Measurements from ENCODE around the gene SRCAP. TPM values are rescaled to one million over a fixed set of nuclear protein-coding genes. Genes with fewer than 3 reads are reported as not detected.

The SRCAP gene
- total and polyA plus RNA-seq, 2 of the 8 experiments (the other 6 are each of a cell fraction or from before 2014, with no cell fraction given), result 5.5 to 54.3 TPM

DNA sequence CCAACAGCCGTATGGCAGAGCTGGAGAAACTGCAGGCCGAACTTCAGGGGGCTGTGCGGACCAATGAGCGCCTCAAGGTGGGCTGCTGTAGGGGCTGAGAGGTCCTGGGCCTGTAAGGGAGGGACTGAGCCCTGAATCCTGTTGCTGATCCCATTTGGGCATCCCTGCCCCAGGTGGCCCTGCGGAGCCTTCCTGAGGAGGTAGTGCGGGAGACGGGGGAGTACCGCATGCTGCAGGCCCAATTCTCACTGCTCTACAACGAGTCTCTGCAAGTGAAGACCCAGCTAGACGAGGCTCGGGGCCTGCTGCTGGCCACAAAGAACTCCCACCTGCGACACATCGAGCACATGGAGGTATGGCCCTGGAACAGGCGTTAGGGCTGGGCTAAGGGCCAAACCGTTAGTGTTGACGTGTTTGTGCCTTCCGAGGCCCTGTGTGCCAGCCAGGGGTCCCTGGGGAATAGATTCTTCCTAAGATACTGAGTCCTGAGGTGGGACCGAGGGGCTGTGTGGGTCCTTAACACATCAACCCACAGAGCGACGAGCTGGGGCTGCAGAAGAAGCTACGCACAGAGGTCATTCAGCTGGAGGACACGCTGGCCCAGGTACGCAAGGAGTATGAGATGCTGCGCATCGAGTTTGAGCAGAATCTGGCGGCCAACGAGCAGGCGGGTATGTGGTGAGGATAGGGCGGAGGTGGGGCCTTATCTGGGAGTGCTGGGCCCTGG lies 67.4 kb downstream of the SRCAP start:
- Histone ChIP-seq H3K4me3 (ENCODE audit: extremely low read depth in 1 of 4, insufficient read depth in 2 of 4, low read depth in 3 of 4, low read length in 4 of 4) (no peak overlapping the region), H4K20me1 (replicated peaks in 1 of 2; ENCODE audit: control insufficient read depth in 1 of 2, insufficient read depth in 2 of 2, low read length in 2 of 2) (peaks cover 11 to 15% of the 10 kb centered on the region in 2 experiments), H3K27me3 (replicated peaks in 1 of 4; ENCODE audit: control insufficient read depth in 3 of 4, extremely low read depth in 1 of 4, insufficient read depth in 3 of 4, low read length in 3 of 4) (no peaks in the 10 kb centered on the region; a peak in 1 of 7 replicates), H3K79me1 (ENCODE audit: low read depth, low read length) (no peaks in the 10 kb centered on the region; the same call in 1 of the 2 replicates), H3K9ac (replicated peaks in 1 of 4; ENCODE audit: extremely low read depth in 1 of 4, low read depth in 3 of 4, low read length in 3 of 4) (no peak overlapping the region), H3K23me2 (ENCODE audit: low read depth, low read length) (peaks cover 10% of the 10 kb centered on the region), H2BK12ac (ENCODE audit: low read depth, low read length) (no peak overlapping the region), H2AK5ac (ENCODE audit: low read depth, low read length) (no peak overlapping the region), H3K36me3 (ENCODE audit: control insufficient read depth in 2 of 4, insufficient read depth in 4 of 4, low read length in 3 of 4) (peaks cover 45 to 81% (median 67%) of the 10 kb centered on the region in 4 experiments), H2BK120ac (replicated peaks; ENCODE audit: low read depth, low read length) (no peak overlapping the region), H2BK5ac (ENCODE audit: low read depth, low read length) (no peak overlapping the region), H4K91ac (replicated peaks; ENCODE audit: insufficient read length, low read length) (no peak overlapping the region), H3K4me2 (ENCODE audit: insufficient read depth in 1 of 2, low read depth in 2 of 2, low read length in 2 of 2) (no peak overlapping the region), H2BK15ac (ENCODE audit: low read length) (no peak overlapping the region), H4K8ac (ENCODE audit: extremely low read depth, insufficient read depth, low read length) (no peak overlapping the region), H3K4me1 (replicated peaks in 1 of 4; ENCODE audit: control insufficient read depth in 3 of 4, insufficient read depth in 4 of 4, low read length in 3 of 4) (peaks cover 0 to 6% (median under 1%) of the 10 kb centered on the region in 4 experiments; a peak in 3 of 7 replicates), H3K9me3 (ENCODE audit: insufficient read depth in 2 of 2, low read depth in 1 of 2, low read length in 1 of 2) (no peaks in the 10 kb centered on the region), H3K56ac (replicated peaks; ENCODE audit: insufficient read length, low read depth, low read length) (no peak overlapping the region), H3K79me2 (ENCODE audit: control insufficient read depth in 1 of 2, insufficient read depth in 2 of 2, low read length in 2 of 2) (peaks cover 4 to 20% of the 10 kb centered on the region in 2 experiments; a peak in 2 of 4 replicates), H4K5ac (ENCODE audit: insufficient read length, low read depth, low read length) (no peak overlapping the region), H3K14ac (ENCODE audit: insufficient read length) (no peak overlapping the region), H3K27ac (ENCODE audit: low read depth, low read length) (no peak overlapping the region), H2AFZ (ENCODE audit: low read length) (no peak overlapping the region), H2BK20ac (ENCODE audit: low read length) (no peak overlapping the region), H3K4ac (replicated peaks; ENCODE audit: insufficient read length, low read depth, low read length) (no peak overlapping the region), H3K23ac (ENCODE audit: insufficient read length) (no peak overlapping the region), H3K18ac (ENCODE audit: extremely low read depth, low read length) (no peak overlapping the region)
- CTCF ChIA-PET (ENCODE audit: partially characterized antibody), result interaction anchor here (0.7 to 1.5 kb wide), 3 partner anchors 14 to 212 kb away, joined by 3 read pairs; no protein-coding TSS in a partner anchor
- WGBS, 2 experiments (ENCODE audit: extremely low coverage in 1 of 2, insufficient coverage in 1 of 2, insufficient read length in 1 of 2, insufficient replicate concordance in 2 of 2, low coverage in 1 of 2, low lambda C conversion rate in 2 of 2, missing lambda C conversion rate in 1 of 2), result 93% methylated on average over 29 of the region's 29 CpGs; no CpG with 5 or more reads in 1 of the 2 experiments
- no peak for DNase-seq (ENCODE audit: low read depth in 1 of 2, low spot score in 2 of 2)
- FAIRE-seq, result no peak
- POLR2A ChIA-PET (ENCODE audit: partially characterized antibody), result interaction anchor here (0.9 to 6.6 kb wide), 6 partner anchors 7 to 55 kb away, joined by 3 to 63 read pairs (median 4); partner anchors contain the start of gene CFAP119
- TF ChIP-seq EP300 (IDR thresholded peaks at IDR 0.05; ENCODE audit: borderline replicate concordance in 1 of 2, low read depth in 2 of 2, low read length in 2 of 2) (no peak), SP4 (IDR thresholded peaks at IDR 0.05; ENCODE audit: low read length) (no peak), RNF2 (IDR thresholded peaks at IDR 0.05; ENCODE audit: borderline replicate concordance, low read depth, low read length, missing control alignments, poor library complexity, severe bottlenecking) (no peak), HDAC2 (IDR thresholded peaks at IDR 0.05; ENCODE audit: borderline replicate concordance in 1 of 2, low read depth in 2 of 2, low read length in 2 of 2) (no peak), JUN (IDR thresholded peaks at IDR 0.05; ENCODE audit: low read depth, low read length) (no peak), SP2 (IDR thresholded peaks at IDR 0.05; ENCODE audit: low read length) (no peak), TAF7 (optimal IDR thresholded peaks at IDR 0.05; ENCODE audit: borderline replicate concordance, low read depth, low read length) (no peak)
- TF ChIP-seq, protein P1, sequence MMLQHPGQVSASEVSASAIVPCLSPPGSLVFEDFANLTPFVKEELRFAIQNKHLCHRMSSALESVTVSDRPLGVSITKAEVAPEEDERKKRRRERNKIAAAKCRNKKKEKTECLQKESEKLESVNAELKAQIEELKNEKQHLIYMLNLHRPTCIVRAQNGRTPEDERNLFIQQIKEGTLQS (IDR thresholded peaks at IDR 0.05; ENCODE audit: insufficient read depth, low read depth, low read length), result no peak
- TF ChIP-seq, protein P2, sequence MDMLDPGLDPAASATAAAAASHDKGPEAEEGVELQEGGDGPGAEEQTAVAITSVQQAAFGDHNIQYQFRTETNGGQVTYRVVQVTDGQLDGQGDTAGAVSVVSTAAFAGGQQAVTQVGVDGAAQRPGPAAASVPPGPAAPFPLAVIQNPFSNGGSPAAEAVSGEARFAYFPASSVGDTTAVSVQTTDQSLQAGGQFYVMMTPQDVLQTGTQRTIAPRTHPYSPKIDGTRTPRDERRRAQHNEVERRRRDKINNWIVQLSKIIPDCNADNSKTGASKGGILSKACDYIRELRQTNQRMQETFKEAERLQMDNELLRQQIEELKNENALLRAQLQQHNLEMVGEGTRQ (IDR thresholded peaks at IDR 0.05; ENCODE audit: low read length), result no peak

Measured in H1 (cell line).